Inferior parietal cortex (tissue), 1 donor: ENCODE measurements around the gene EMP1.

Source experiments
- DNase-seq: peaks from one replicate; pipeline ENCODE4 v3.0.0-alpha.2; 2016; ENCODE audit errors: extremely low spot score

Gene EMP1

DNA sequence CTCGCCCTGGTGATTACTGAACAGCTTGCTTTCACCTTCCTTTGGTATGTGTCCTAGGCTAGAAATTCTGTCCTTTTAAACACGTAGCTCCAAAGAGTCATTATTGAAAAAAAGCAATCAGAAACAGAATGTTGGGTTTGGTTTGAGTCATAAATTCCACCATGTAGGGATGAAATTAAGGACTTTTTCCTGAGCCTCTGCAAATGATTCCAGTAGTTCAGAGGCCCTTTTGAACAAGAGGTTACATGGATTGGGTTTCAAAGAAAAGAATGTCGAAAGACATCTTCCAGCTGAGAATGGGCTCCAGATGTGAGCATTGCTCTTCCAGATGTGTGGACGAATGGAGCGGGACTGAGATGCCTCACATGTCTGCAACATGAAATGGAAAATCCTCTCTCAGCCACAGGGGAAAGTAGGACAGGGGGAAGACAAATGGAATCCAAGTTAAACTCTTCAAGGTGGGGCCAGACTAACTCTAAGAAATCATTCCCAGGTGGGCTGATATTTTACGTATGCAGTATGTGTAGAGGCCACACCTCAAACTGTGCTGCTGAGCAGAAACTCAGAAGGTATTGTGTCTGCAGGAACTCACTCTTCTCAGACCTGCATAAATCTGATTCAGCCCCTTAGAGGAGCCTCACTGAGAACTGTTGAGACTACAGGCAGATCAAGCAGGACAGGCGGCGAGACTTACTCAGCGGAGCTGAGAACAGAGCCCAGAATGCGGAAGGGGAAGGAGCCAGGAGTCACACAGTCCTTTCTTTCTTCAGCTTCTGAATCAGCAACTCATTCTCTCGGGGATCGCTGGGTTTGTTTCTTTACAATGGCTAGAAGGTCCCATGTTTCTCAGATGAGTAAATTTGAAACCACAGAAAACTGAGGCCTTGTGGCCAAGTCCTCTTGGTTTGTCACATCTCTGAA is 23.3 kb upstream of the EMP1 start:
- no peak for DNase-seq

- no peak for DNase-seq
Measured at GRCh38 chr12:13175499-13175898, 21.0 kb upstream of the EMP1 start.

GRCh38 chr12:13176256-13176655 is 20.3 kb upstream of the EMP1 start:
- DNase-seq: no peak

GRCh38 chr12:13177373-13177772 is 19.2 kb upstream of the EMP1 start:
- no peak for DNase-seq

DNA sequence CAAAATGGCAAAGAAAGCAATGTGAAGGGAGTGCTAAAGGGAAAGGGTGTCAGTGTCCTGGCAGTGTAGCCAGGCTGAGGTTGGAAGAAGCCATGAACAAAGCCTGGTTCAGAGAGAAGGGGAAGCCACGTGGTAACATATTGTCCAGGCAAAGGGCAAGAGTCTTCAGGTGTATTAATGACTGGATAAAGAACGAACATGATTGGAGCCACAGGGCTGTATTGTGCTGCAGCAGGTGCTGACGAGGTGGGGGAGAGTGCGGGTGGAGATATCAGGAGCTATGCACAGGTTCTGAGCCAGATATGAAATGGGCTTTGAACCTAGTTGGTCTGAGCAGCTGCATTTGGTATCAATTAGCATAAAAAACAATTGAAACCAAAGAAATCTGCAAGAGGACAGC is 18.6 kb upstream of the EMP1 start:
- no peak for DNase-seq

DNA sequence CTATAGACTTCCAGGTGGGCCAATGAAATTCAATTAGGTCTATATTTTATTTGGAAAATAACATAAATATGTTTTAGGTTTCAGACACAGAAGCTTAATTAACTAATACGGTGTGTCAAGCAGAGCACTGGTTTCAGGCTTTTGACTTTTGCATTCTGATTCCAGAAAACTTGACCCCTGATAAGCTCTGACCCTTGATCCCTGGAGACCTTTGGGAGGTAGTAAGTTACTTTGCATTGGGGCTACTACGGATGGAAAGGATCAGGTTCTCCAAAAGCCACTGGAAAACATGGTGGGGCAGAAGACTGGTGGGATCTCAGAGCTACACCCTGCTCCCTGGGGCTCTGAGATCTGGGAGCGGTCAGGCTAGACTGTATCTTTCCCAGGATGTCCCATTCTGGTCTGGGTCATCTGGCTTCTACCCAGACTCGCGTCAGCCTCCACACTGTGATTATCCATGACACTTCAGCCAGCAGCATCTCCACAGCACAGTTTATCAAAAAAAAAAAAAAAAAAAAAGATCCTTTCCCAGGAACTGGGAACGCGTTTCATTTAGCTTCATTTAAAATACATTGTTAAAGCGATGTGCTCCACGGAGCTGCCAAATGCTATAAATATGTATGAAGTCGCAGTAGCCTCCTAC is 17.8 kb upstream of the EMP1 start:
- DNase-seq: no peak

DNA sequence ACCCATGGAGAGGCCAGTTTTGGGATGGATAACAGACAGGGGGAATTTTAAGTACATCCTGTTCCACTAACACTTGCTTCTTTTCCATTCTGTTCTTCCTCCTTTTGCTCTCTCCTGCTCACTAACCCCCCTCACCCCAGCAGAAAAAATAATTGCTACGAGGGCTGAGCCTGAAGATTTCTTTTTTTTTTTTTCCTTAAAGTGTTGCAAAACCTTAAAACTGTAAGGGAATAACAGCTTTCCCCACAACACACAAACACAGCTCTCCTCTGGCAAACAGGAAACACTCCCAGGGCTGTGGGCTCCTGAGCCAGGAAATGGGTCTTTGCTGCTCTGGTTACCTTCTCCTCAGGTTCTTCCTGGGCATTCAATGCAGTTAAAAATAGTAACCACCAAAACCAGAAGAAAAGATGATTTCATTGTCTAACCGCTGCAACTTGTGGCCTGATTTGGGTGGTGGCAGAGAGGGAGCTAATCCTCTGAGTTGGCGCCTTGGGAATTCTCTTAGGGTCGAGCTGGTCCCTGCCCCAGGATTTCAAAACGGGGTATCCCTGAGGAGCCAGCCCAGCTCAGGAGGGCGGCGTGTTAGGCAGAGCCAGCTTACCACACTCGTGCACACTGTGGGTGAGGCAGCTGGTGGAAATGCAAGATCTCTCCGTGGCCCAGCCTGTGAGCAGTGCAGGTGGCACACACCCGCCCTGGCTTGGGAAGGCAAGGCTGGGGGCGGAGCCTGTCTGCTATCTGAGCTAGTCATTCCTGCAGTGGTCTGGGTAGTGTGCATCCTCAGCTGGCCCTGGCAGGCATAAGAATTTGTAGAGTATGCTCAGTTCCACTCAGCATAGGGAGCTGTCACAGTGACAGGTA is 17.1 kb upstream of the EMP1 start:
- DNase-seq: peak; percentile 54

DNA sequence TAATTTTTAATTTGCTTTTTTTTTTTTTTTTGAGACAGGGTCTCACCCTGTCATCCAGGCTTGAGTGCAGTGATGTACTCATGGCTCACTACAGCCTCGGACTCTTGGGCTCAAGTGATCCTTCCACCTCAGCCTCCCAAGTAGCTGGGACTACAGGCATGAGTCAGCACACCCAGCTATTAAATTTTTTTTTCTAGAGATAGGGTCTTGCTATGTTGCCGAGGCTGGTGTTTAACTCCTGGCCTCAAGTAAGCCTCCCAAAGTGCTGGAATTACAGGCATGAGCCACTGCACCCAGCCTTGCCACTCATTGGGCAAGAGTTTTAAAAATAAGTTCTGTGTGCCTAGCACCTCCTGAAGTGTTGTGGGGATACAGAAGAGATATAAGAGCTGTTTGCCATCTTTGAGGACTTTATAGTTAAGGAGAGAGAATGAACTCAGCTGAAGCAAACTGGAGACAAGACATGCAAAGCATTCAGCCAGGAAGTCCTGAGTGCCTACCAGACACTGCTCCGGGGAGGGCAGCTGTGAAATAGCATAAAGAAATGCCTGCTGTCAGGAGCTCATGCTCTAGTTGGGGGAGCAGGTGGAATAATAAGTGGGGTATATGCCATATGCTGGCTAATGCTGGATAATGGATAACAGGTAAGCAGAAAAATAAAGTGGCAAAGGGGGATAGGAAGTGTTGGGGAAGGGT is 15.0 kb upstream of the EMP1 start:
- no peak for DNase-seq

DNA sequence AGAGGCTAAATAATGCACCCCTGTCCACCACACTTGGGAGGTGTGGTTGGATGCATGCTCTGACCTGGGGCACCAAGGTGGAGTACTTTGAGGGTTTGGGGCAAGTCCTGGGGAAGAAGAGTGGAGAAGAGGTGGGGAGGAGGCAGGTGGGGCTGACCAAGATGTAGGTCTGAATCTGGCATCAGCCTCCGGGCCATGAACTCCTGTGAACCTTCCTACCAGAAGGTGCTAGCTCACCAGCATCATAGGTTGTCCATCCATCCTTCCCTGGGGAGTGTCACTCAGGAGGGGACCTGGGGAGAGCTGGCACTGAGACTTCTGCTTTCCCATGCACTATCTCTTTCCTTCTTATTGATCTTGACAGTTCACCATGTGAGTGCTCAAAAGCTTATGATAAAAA is 13.6 kb upstream of the EMP1 start:
- DNase-seq: no peak

GRCh38 chr12:13183620-13184019 is 12.9 kb upstream of the EMP1 start:
- no peak for DNase-seq

DNA sequence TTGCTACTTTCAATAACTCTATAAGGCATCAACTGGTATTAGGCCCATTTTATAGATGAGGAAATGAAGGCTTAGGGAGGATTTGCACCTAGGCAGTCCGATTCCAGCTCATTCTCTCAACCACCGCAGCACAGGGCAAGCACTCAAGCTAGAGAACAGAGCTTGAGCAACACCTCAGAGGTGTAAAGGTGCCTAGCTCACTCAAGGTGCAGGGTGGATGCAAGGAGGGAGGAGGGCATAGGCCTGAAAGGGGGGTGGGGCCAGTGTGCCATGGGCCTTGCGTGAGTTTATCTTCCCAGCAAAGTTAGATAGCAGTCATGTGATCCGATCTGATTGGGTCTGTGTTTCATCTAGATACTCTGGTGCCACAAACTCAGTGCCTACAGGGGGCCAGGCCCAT is 10.2 kb upstream of the EMP1 start:
- no peak for DNase-seq

DNA sequence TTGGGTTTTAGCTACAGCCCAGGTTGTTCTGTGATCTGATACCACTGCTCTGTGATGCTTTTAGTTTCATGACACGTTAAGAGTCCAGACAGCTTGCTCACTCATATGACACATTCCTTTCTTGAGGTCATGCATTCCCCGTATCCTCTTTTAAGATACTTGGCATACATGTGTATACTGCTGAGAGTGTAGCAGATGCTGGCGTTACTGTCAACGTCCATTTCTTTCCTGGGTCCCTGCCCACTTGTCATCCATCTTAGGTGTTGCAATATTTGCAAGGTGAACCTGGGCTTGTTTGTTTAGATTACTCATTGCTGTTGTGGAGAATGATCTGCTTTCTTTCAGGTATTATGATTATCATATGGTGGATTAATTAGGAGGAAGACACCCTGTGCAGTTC is 9.1 kb upstream of the EMP1 start:
- DNase-seq: no peak

DNA sequence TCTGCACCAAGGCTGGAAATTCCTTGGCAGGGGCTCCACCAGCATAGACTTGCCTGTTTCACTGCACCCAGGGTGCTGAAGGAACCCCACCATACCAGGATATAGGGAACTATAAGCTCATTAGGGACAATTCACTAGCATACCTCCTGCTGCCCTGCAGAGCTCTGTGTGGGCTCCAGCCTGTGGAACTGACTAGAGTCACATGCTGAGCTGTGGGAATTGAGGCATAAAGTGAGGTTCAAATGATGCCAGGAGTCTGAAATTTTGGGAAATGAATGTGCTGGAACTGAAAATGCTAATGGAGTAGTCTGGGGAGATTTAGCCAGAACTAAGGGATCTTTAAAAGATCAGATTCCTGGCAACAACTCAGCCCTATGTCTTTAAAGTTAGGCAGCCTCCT is 7.3 kb upstream of the EMP1 start:
- DNase-seq: no peak

GRCh38 chr12:13190275-13190674 is 6.3 kb upstream of the EMP1 start:
- DNase-seq: no peak

DNA sequence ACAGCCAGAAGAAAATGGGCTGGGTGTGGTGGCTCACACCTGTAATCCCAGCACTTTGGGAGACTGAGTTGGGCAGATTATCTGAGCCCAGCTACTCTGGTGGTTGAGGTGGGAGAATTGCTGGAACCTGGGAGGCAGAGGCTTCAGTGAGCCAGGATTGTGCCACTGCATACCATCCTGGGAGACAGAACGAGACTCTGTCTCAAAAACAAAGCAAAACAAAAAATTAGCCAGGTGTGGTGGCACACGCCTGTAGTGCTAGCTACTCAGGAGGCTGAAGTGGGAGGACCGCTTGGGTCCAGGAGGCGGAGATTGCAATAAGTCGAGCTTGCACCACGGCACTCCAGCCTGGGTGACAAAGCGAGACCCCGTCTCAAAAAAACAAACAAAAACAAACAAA is 3.8 kb upstream of the EMP1 start:
- DNase-seq: no peak

GRCh38 chr12:13193505-13194231 is 2.9 kb upstream of the EMP1 start:
- no peak for DNase-seq

- no peak for DNase-seq
Measured at GRCh38 chr12:13194401-13195110, 2.0 kb upstream of the EMP1 start.

- no peak for DNase-seq
Measured at GRCh38 chr12:13195250-13195649, 1.3 kb upstream of the EMP1 start.

DNA sequence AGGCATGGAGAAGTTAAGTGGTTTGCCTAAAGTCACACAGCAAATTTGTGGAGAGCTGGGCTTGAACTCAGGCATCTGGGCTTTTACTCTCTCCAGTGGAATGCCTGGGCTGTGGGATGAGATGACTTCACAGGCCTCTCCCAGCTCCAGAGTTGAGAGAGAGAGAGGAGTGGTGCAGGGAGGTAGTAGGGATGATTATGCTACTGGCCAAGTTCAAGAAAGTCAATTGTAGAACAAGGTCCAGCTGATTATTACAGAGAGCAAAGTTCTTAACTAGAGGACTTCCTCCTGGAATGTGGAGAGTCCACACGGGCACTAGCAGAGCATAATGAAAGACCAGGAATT is 769 bp upstream of the EMP1 start:
- DNase-seq: no peak

DNA sequence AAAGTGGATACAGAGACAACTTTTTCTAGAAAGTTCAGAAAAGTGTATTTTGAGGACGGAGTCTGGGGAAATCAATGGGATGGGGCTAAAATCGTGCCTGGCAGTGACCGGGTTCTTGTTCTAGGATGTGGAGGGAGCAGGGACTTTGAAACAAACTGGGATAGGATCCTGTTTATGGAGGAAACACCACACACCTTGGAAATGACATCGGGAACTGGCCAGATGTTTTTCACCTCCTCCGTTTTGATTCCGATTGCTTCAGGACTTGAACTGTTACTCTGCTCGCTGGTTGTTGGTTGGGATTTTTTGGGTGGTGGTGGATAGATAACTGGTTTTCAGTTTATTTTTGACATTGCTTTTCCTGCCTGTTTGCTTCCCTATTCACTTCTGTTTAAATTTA is 506 bp downstream of the EMP1 start:
- DNase-seq: no peak
